ENCODE measurements around the gene RPH3AL.

- TF ChIP-seq CHD2 (IDR thresholded peaks at IDR 0.05; ENCODE audit: borderline replicate concordance, low read depth, low read length) (no peak), ZNF592 (IDR thresholded peaks at IDR 0.05) (no peak)
Observed at GRCh38 chr17:338442-339192, 14.0 kb downstream of the RPH3AL start.
